ENCODE results near the gene RPL5. TPM values are rescaled to one million over a fixed set of nuclear protein-coding genes. Genes with fewer than 3 reads are reported as not detected.
A peak's percentile ranks its signal among the peaks of the same experiment; 100 is the strongest.

The RPL5 gene
- total RNA-seq, 1 experiment from 2014 or later, result 1,118 TPM

DNA sequence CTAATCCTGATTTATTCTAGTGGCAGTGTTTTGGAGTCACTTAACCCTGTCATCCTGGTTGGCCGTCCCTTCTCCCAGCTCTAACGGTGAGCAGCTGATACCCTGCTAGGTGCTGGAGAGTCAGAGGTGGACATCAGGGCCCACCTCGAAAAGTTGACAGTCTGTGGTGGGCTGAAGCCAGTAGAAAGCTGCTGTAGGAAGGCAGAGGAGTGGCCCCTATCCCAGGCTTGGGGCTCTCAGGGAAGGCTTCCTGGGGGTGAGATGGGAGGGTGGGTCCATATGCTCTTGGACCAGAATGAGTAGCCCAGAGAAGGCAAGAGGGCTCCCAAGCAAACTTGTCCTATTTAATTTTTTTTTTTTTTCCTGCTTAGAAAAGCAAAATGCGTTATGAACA is 475 bp upstream of the RPL5 start:
- Mint-ChIP-seq H3K9me3 (ENCODE audit: unreplicated experiment) (no peaks in the 10 kb centered on the region), H3K27me3 (ENCODE audit: insufficient read depth, unreplicated experiment) (no peaks in the 10 kb centered on the region), H3K4me3 (ENCODE audit: unreplicated experiment) (no peak overlapping the region), H3K27ac (ENCODE audit: unreplicated experiment) (no peak overlapping the region), H3K4me1 (ENCODE audit: low read depth, unreplicated experiment) (no peaks in the 10 kb centered on the region), H3K36me3 (ENCODE audit: insufficient read depth, unreplicated experiment) (peaks cover 48% of the 10 kb centered on the region)
- intact Hi-C loops (cut with micrococcal nuclease; ENCODE audit: unreplicated experiment), result loop anchor here (5.0 kb wide), 2 partner anchors 44 to 84 kb away; partner anchors contain the start of gene EVI5
- no peaks in the 10 kb centered on the region for H3K36me3 ChIP-seq (ENCODE audit: control insufficient read depth, insufficient read depth, low read length)
- no peaks in the 10 kb centered on the region for H3K9me3 ChIP-seq
- TSS peak; percentile 89 for BruUV-seq (replicated peaks)
- CTCF ChIA-PET, result interaction anchor here (1.0 to 1.7 kb wide), 6 partner anchors 11 to 169 kb away, joined by 3 to 10 read pairs (median 4); partner anchors contain the start of gene EVI5
- no peak for DNase-seq
- TF ChIP-seq CTCF (IDR thresholded peaks at IDR 0.05; ENCODE audit: insufficient read depth in 1 of 2, low read depth in 1 of 2, low read length in 1 of 2, severe bottlenecking in 1 of 2, unreplicated experiment in 1 of 2), result no peak
- no peaks in the 10 kb centered on the region for H3K27me3 ChIP-seq (replicated peaks; ENCODE audit: control insufficient read depth, insufficient read depth, low read length)
- no peak overlapping the region for H3K4me3 ChIP-seq (ENCODE audit: low read depth, low read length)
- H3K4me1 ChIP-seq, result peaks cover 15% of the 10 kb centered on the region
- POLR2A ChIA-PET, result interaction anchor here (1.3 to 1.4 kb wide), 2 partner anchors 27 to 47 kb away, joined by 5 to 7 read pairs; partner anchors contain the start of gene EVI5

- no TSS peak for BruUV-seq (replicated peaks)
- peak overlapping the region; percentile 99 for H3K27ac Mint-ChIP-seq (ENCODE audit: unreplicated experiment)
- no peaks in the 10 kb centered on the region for H3K4me1 Mint-ChIP-seq (ENCODE audit: low read depth, unreplicated experiment)
- intact Hi-C loops (cut with micrococcal nuclease; ENCODE audit: unreplicated experiment), result loop anchor here (5.0 kb wide), 2 partner anchors 45 to 85 kb away; partner anchors contain the start of gene EVI5
- H3K4me3 Mint-ChIP-seq (ENCODE audit: unreplicated experiment), result peak overlapping the region; percentile 98
- ChIA-PET CTCF (interaction anchor here (0.9 to 1.7 kb wide), 4 partner anchors 14 to 84 kb away, joined by 3 to 10 read pairs (median 6); partner anchors contain the start of gene EVI5), POLR2A (interaction anchor here (0.6 to 1.4 kb wide), 5 partner anchors 15 to 205 kb away, joined by 4 to 7 read pairs (median 4); partner anchors contain the start of gene EVI5)
- Histone ChIP-seq H3K27me3 (replicated peaks; ENCODE audit: control insufficient read depth, insufficient read depth, low read length) (no peaks in the 10 kb centered on the region), H3K4me1 (peaks cover 15% of the 10 kb centered on the region), H3K9me3 (no peaks in the 10 kb centered on the region), H3K36me3 (ENCODE audit: control insufficient read depth, insufficient read depth, low read length) (no peaks in the 10 kb centered on the region), H3K4me3 (ENCODE audit: low read depth, low read length) (peak overlapping the region; percentile 70)
- H3K27me3 Mint-ChIP-seq (ENCODE audit: insufficient read depth, unreplicated experiment), result no peaks in the 10 kb centered on the region
- TF ChIP-seq CTCF (IDR thresholded peaks at IDR 0.05; ENCODE audit: insufficient read depth in 1 of 2, low read depth in 1 of 2, low read length in 1 of 2, severe bottlenecking in 1 of 2, unreplicated experiment in 1 of 2), result no peak
- peaks cover 61% of the 10 kb centered on the region for H3K36me3 Mint-ChIP-seq (ENCODE audit: insufficient read depth, unreplicated experiment)
- H3K9me3 Mint-ChIP-seq (ENCODE audit: unreplicated experiment), result no peaks in the 10 kb centered on the region
- DNase-seq, result no peak
These were observed 786 bp downstream of the RPL5 start for GRCh38 chr1:92832537-92833114.

GRCh38 chr1:92833840-92834239 is 2.0 kb downstream of the RPL5 start:
- TF ChIP-seq CTCF (IDR thresholded peaks at IDR 0.05; ENCODE audit: insufficient read depth in 1 of 2, low read depth in 1 of 2, low read length in 1 of 2, severe bottlenecking in 1 of 2, unreplicated experiment in 1 of 2), result no peak
- CTCF ChIA-PET, result no interaction called here
- H3K27me3 Mint-ChIP-seq (ENCODE audit: insufficient read depth, unreplicated experiment), result no peaks in the 10 kb centered on the region
- Histone ChIP-seq H3K4me3 (ENCODE audit: low read depth, low read length) (peak overlapping the region; percentile 4; the same call in 1 of the 2 replicates), H3K27me3 (replicated peaks; ENCODE audit: control insufficient read depth, insufficient read depth, low read length) (no peaks in the 10 kb centered on the region), H3K9me3 (no peaks in the 10 kb centered on the region), H3K36me3 (ENCODE audit: control insufficient read depth, insufficient read depth, low read length) (no peaks in the 10 kb centered on the region), H3K4me1 (peaks cover 15% of the 10 kb centered on the region)
- DNase-seq, result no peak
- intact Hi-C loops (cut with micrococcal nuclease; ENCODE audit: unreplicated experiment), result loop anchor here (5.0 kb wide), 2 partner anchors 47 to 87 kb away; partner anchors contain the start of gene EVI5
- no peak overlapping the region for H3K27ac Mint-ChIP-seq (ENCODE audit: unreplicated experiment)
- POLR2A ChIA-PET, result no interaction called here
- peaks cover 73% of the 10 kb centered on the region for H3K36me3 Mint-ChIP-seq (ENCODE audit: insufficient read depth, unreplicated experiment)
- no peaks in the 10 kb centered on the region for H3K9me3 Mint-ChIP-seq (ENCODE audit: unreplicated experiment)
- H3K4me1 Mint-ChIP-seq (ENCODE audit: low read depth, unreplicated experiment), result no peaks in the 10 kb centered on the region
- peak overlapping the region; percentile 98 for H3K4me3 Mint-ChIP-seq (ENCODE audit: unreplicated experiment)
- no TSS peak for BruUV-seq (replicated peaks)

Data from Caco-2 (cell line).